Measurements from ENCODE around the gene RANBP17. TPM values are rescaled to one million over a fixed set of nuclear protein-coding genes. Genes with fewer than 3 reads are reported as not detected.
"Not testable (repeated sequence)": the region's sequence is repeated elsewhere in the genome, so short reads cannot be mapped to it uniquely, and the experiment has no call there.

RANBP17 gene
- total RNA-seq, 1 donor from 2014 or later, result 5.2 TPM

- DNase-seq (ENCODE audit: low spot score), result no peak
Observed at GRCh38 chr5:171288066-171288465, 426.2 kb downstream of the RANBP17 start.

GRCh38 chr5:171291371-171291770 is 429.6 kb downstream of the RANBP17 start:
- DNase-seq (ENCODE audit: low spot score), result no peak

GRCh38 chr5:171295299-171295698 is 433.5 kb downstream of the RANBP17 start:
- no peak for DNase-seq (ENCODE audit: low spot score)

GRCh38 chr5:171295801-171296200 is 434.0 kb downstream of the RANBP17 start:
- no peak for DNase-seq (ENCODE audit: low spot score)

GRCh38 chr5:171297941-171298340 is 436.1 kb downstream of the RANBP17 start:
- DNase-seq (ENCODE audit: low spot score), result not testable (repeated sequence)

- no peak for DNase-seq (ENCODE audit: low spot score)
Observed at GRCh38 chr5:171299228-171299627, 437.4 kb downstream of the RANBP17 start.

GRCh38 chr5:171299851-171300250 is 438.0 kb downstream of the RANBP17 start:
- no peak for DNase-seq (ENCODE audit: low spot score)

- no peak for DNase-seq (ENCODE audit: low spot score)
Observed at GRCh38 chr5:171300358-171300757, 438.5 kb downstream of the RANBP17 start.

- DNase-seq (ENCODE audit: low spot score), result no peak
Observed at GRCh38 chr5:171306166-171306565, 444.3 kb downstream of the RANBP17 start.

GRCh38 chr5:171306781-171307591 is 445.2 kb downstream of the RANBP17 start:
- no peak for DNase-seq (ENCODE audit: low spot score)

- no peak for DNase-seq (ENCODE audit: low spot score)
Observed at GRCh38 chr5:171307789-171308452, 446.1 kb downstream of the RANBP17 start.

GRCh38 chr5:171308453-171309275 is 446.8 kb downstream of the RANBP17 start, which contains the start of gene TLX3:
TSS of gene TLX3 (plus strand) at chr5:171309248. CDS start at chr5:171309366, 118 bp downstream.
- DNase-seq (ENCODE audit: low spot score), result no peak

- no peak for DNase-seq (ENCODE audit: low spot score)
Observed at GRCh38 chr5:171309276-171310211, 447.7 kb downstream of the RANBP17 start.

GRCh38 chr5:171310212-171310818 is 448.5 kb downstream of the RANBP17 start:
- no peak for DNase-seq (ENCODE audit: low spot score)

GRCh38 chr5:171310819-171311321 is 449.1 kb downstream of the RANBP17 start:
- DNase-seq (ENCODE audit: low spot score), result no peak

- DNase-seq (ENCODE audit: low spot score), result no peak
Observed at GRCh38 chr5:171311322-171312077, 449.7 kb downstream of the RANBP17 start.

- DNase-seq (ENCODE audit: low spot score), result peak; percentile 82
Observed at GRCh38 chr5:171312129-171312974, 450.5 kb downstream of the RANBP17 start.

Data from mesenteric fat pad (tissue), 1 donor.